IPS-NIHi7 (cell line): ENCODE data around the gene UBE2QL1.

ENCODE experiments used
- DNase-seq: peaks from one replicate; pipeline ENCODE4 v3.0.0; 2012; ENCODE audit warnings: mixed read lengths; ENCODE audit errors: extremely low spot score

UBE2QL1 gene, protein sequence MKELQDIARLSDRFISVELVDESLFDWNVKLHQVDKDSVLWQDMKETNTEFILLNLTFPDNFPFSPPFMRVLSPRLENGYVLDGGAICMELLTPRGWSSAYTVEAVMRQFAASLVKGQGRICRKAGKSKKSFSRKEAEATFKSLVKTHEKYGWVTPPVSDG

DNA sequence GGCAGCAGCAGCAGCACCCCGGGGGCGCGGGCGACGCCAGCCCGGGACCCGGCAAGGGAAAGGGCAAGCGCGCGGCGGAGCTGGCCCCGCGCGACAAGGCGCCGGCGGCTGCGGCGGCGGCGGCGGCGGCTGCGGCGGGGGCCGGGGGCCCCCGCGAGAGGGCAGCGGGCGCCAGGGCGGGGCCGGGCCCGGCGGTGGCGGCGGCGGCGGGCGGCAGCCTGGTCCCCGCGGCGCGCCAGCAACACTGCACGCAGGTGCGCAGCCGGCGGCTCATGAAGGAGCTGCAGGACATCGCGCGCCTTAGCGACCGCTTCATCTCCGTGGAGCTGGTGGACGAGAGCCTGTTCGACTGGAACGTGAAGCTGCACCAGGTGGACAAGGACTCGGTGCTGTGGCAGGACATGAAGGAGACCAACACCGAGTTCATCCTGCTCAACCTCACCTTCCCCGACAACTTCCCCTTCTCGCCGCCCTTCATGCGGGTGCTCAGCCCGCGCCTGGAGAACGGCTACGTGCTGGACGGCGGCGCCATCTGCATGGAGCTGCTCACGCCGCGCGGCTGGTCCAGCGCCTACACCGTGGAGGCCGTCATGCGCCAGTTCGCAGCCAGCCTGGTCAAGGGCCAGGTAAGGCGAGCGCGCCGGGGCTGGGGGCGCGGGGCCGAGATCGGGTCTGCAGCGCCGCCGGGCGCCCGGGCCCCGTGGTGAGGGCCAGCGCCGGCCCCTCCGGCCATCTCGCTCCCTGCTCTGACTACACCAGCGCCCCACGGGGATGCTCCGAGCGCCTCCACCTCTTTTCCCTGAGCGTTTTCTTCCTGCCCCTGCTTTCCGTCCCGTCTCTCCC is at the start of gene UBE2QL1:
Gene UBE2QL1, plus strand, starts transcription at position 238 of the 843 bp plus-strand sequence. Its CDS starts 35 bp downstream, at position 273.
- DNase-seq = peak; percentile 32

DNA sequence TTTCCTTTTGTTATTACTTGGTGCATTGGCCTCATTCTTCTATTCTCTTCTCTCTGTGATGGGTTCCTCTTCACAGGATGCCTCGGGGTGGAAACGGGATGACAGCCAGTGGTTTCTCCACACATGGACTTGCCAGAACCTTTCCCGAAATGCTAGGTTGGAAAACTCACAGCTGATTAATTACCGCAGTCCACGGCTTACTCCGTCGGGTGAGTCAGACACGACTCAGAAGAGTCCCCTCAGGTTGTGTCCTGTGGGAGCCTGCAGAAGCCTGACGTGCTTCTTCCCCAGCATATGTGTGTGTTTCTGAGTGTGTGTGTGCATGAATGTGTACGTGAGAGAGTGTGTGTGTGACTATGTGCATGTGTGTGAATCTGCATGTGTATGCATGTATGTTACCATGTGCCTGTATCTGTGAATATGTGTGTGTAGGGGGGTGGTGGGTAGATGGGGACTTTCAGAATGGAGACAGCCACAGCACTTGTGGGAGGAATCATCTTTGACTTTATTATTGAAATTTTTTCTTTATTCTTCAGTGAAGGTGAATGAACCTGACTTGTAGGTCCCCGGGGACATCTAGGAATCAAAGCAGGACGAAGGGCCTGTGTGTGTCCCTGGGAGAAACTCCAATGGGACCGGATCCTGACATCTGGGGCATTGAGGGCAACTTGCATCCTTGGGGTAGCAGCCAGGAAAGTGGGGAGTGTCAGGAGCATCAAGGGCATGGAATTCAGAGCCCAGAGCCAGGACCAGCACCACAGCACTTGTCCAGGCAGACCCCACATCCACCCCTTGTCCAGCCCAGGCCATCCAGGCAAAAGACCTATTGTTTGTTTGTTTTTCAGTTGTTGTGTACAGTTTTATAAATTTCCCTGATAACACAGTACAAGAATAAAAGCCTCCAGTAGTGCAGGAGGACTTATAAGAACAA is 48.4 kb upstream of the UBE2QL1 start:
- no peak for DNase-seq

DNA sequence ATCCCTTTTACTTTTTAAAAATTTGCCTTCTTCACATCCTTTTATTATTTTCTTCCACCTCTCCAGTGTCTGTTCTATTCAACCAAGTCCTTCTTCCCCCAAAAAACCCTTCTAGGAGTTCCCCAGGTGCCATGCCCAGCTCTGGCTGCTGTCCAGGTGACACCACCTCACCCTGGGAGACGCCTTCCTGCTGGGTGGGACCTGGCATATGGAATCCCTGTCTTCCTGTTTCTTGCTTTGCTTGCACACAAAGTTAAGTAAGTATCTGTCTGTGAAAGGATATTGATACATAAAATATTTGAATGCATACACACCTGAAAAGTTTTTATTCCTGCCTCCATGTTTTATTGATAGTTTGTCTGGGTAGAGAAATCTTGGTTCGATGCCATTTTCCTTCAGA is 47.2 kb upstream of the UBE2QL1 start:
- no peak for DNase-seq

DNA sequence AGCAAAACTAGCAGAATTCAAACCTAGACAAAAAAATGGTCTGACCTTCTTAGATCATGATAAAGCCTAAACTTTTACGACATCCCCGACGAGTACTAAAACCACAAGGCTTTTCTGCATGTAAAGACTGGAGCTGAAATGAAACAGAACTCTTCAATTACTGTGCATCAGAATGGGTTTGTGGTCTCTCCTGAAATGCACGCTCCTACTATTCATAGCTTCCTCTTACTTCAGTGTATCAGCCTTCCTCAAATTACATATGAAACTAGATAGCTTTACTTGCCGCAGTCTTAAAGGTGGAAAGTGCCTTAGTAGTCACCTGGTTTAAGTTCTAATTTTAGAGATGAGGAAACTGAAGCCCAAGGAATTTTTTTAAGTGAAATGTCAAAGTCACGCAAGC is 45.7 kb upstream of the UBE2QL1 start:
- DNase-seq = no peak

DNA sequence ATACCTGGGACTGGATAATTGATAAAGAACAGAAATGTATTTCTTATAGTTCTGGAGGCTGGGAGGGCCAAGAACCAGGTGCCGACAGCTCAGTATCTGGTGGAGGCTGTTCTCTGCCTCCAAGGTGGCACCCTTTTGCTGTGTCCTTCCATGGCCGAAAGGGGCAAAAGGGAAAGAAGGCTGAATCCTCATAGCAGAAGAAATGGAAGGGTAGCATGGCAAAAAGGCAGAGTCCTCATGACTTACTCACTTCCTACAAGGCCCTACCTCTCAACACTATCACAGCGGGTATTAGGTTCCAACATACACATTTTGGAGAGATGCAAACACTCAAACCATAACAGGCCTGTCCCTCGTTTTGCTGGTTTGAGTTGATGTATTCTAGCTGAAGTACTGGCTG is 45.2 kb upstream of the UBE2QL1 start:
- no peak for DNase-seq

DNA sequence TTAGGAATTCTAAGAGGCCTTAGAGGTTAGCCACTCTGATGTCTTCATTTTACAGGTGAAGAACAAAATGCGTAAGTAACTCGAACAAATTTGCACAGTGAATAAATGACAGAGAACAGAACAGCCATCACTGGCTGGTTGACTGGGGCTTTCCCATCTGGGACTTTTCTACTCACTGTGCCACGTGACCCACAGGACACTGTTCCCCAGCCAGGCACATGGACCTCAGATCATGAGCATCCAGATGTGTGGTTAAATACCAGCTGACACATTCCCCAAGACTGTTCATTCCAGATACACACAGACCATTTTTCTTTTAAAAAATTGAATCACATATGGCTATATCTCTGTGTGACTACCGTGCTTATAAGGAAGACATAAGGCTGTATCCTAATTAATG is 44.5 kb upstream of the UBE2QL1 start:
- no peak for DNase-seq

DNA sequence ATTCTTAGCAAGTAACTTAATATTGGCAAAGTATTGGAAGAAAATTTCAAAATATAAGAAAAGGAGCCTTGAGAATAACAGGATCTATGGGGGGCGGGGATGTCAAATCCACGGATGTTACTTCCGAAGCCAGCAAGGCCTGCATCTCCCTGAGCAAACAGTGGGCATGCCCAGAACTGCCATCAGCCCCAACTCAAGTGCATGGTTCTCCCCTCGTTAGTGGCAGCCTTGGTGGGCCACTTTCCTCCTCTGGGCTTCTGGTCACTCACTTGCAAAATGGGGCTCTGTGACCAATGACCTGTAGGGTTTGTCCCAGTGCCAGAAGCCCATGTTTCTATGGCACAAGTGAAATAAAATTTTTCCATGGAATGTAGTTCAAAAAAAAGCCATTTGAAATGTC is 43.1 kb upstream of the UBE2QL1 start:
- DNase-seq = no peak

DNA sequence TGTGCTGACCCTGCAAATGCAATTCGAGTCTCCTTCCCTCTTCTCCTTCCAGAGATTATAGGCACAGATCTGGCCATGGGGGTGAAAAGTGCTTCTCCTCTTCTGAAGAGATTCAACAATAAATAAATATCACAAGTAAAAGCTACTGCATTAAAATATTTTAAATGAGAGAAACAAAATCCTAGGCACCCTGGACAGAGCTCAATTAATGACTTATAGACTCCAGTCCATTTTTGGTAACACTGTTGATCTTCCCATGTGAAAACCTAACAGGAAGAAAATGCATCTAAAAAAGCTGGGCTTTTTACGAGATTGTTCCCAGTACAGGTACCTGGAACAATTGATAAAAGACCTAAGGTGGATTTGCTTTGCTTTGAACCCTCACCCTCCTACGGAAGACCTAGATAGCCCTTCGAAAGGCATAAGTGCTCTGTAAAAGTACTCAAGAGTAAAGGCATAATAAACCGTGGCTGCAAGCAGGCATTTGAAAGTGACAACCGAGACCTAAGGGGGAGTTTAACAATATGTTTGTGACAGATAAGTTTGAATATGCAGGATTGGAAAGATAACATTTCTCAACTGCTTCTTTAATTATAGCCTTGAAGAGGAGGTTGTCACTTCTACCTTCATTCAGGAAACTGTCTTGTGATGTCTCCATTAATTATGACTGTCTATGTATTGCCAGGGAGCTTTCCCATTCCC is 41.0 kb upstream of the UBE2QL1 start:
- no peak for DNase-seq

DNA sequence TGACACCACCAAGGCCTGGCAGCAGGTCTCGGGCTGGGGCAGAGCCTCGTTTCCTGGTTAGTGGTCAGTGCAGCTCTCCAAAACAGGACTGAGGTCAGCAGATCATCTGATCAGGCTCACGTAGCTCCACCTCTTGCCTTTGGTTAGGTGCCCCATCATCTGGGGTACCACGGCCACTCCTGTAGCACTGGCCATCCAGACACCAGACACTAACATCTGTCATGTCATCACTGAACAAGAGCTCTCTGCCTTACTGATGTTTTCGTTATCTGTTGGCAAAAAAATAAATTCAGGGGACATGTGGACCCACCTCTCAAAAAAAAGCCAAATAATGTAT is 40.4 kb upstream of the UBE2QL1 start:
- DNase-seq = no peak

DNA sequence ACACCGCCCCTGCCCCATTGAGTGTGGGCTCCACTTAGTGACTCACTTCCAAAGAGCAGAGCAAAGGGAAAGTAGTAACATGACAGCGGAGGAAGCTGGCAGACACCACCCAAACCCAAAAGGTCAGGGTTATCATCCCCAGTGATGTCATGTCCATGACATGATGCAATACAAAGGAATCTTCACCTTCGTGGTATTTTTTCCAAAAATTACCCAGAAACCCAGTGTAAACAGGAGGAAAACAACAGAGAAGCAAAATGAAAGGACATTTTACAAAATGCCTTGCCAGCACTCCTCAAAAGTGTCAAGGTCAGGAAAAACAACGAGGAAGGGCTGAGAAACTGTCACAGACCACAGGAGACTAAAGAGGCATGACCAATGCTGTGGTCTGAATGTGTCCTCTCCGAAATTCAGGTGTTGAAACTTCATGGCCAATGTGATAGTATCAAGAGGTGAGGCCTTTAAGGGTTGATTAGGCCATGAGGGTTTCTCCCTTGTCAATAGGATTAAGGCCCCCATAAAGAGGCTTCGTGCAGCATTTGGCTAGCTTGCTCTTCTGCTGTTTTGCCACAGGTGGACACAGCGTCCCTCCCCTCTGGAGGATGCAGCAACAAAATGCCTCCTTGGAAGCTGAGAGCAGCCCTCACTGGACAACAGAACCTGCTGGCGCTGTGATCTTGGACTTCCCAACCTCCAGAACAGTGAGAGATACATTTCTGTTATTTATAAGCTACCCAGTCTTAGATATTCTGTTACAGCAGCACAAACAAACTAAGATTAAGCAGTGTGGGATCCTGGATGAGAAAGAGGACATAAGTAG is 39.8 kb upstream of the UBE2QL1 start:
- no peak for DNase-seq

DNA sequence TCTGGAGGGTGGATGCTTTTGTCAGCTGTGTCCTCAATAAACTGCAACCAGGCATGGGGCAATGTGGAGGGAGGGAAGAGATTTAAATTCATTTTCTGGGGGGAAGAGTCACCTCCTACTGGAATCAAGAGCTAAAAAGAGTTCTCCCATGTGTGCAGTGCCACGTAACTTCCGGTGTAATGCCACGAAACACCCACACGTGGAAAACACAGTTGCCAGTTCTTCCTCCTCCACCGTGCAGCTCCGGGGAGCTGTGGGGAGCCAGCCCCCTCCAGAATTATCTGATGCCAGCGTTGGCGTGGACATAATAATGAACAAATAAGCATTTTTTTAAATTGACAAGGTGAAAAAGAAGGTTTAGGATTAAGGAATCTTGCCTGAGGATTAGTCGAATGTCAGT is 38.2 kb upstream of the UBE2QL1 start:
- DNase-seq = no peak

DNA sequence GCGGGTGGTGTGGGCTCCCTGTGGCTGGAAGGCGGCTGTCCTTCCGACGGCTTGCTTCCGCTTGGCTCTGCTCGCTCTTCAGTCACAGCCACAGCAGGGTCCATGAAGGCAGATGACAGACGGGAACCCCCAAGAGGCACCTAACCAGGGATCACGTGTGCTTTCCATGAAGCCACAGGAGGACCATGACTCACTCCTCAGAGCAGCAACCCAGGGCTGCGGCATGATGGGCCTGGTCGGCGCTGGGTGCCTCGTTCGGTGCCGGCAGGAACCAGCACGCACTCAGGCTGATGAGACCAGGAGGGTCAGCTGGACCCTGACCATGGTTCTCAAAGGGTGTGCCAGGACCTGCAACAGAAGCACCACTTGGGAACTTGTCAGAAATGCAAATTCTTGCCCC is 37.5 kb upstream of the UBE2QL1 start:
- DNase-seq = no peak

DNA sequence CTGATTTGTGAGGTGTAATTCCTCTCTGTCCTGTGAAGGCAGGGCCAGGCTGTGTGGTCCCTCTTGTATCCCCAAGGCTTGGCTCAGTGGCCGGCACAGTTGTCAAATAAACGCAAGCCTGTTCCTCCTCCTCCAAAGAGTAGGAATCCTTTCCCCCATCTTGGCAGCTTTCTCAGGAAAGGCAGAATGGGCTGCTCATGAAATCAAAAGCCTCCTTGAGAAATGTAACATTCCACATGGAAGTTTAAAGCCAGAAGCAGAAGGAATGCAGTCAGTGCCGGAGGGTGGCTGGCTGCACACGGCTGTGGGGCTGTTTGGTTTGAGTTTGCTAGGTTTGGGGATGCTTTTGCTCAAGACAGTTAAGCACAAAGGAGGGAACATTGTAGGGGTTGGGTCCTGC is 35.8 kb upstream of the UBE2QL1 start:
- DNase-seq = no peak

DNA sequence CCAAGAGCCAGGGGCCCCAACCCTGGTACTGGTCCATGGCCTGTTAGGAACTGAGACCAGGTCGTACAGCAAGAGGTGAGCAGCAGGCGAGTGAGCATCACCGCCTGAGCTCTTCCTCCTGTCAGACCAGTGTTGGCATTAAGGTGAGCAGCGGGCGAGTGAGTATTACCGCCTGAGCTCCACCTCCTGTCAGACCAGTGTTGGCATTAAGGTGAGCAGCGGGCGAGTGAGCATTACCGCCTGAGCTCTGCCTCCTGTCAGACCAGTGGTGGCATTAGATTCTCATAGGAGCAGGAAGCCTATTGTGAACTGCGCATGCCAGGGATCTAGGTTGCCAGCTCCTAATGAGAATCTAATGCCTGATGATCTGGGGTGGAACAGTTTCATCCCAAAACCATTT is 31.0 kb upstream of the UBE2QL1 start:
- DNase-seq = no peak

DNA sequence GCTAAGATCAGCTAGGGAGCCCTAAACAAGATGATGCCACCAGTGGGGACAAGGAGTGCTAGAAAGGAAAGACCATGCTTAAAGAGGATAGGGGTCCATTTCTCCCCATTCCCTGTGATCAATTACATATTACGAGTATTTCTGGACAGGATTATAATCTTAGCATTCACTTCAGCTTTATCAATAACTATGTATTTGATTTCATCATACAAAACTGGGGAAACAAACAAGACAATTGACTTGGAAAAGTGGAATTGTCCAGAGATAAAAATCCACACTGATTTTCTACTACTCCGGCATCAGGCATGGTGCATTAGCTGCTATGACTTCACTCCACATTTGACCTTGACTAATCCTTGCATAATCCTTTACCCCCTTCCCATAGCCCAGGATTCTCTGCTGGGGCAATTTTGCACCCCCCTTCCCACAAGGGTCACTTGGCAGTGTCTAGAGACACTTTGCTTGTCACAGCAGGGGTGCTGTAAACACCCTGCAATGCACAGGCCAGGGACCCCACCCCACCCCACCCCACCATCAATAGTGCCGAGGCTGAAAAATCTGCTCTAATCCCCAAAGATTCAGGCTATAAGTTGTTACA is 29.9 kb upstream of the UBE2QL1 start:
- DNase-seq = no peak

DNA sequence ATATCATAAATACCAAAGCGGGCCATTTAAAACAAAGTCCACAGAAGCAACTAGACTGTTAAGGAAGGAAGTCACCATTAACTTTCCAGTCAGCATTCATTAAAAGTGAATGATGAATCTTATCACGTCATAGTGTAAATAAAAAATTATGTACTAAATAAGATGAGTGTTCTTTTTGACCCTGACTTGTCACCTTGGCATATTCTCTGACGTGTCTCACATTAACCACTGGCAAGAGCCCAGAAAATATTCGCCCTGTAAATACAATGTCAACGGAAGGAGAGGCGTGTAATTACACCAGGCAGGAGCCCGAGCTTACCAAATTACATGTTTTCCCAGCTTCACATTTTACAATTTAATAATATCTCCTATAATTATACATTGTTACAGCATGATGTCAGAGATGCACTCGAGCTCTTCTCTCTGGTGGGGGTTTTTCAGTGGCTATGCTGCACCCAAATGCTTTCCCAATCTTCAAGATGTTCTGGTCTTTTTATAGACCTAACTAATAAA is 29.3 kb upstream of the UBE2QL1 start:
- no peak for DNase-seq

DNA sequence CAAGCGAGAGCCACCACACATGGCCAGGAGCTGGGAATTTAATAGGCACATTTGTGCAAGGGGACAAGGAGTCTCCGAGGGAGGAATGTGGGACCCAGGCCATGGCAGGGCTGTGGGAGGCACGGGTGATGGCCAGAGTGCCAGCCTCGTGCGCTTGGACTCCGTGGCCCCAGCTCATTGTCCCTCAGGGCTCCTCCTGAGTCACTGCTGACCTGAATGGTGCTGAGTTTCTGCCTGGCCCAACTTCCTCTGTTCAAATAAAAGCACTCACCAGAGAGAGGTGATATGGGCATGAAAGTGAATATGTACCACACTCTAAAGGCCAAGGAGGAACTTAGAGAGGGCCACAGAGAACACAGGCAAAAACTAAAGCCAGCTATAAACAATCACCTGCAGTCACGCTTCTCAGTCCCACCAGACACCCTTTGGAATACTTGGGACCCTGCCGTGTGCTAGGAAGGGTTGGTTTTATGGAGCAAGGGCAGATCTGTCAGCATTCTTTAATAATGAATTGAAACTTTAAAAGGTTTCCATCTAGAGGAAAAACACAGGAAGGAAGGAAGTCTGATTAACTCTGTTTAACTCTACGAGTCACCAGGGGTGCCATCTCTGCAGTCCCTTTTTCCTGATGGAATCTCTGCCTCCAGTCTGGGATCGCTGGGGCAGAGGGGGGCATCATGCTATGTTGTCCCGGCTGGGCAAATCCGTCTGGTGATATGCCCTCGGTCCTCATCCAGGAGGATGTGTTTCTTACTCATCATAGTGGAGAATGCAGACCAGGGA is 25.1 kb upstream of the UBE2QL1 start:
- no peak for DNase-seq

DNA sequence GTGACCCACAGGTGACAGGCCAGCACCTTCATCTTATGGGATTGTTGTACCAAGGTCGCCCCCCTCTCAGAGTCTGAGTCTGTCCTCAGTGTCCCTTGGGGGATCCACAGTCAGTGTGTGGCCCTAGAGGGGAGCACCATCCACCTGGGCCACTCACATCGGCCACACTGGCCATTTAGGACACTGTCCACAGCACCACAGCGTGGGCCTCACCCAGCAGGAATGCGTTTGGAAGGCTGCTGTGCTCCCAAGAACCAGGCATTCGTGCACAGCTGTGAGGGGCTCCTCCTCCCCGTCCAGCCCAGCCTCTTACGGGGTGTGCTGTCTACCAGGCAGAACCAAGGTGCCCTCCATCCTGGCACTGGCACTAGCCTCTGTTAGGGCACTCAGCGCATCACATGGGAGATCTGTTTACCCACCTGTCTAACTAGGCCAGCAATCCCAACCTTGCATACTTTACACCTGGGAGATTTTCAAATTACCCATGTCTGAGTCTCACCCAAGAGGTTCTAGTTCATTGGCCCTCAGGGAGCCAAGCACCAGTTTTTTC is 24.5 kb upstream of the UBE2QL1 start:
- DNase-seq = no peak

DNA sequence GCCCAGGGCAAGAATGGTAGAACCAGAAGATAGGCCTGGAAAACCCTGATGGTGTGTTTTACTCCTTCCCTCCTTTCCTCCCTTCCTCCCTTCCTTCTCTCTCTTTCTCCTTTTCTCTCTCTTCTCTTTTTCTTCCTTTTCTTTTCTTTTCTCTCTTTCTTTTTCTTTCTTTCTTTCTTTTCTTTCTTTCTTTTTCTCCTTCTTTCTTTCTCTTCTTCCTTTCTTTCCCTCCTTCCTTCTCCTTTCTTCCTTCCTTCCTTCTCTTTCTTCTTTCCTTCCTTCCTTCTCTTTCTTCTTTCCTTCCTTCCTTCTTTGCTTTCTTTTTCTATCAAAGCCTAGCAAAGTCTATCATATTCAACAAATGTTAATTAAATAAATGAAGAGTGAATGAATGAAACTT is 24.0 kb upstream of the UBE2QL1 start:
- no peak for DNase-seq
